Measurements from ENCODE around the gene MOSMO. TPM values are rescaled to one million over a fixed set of nuclear protein-coding genes. Genes with fewer than 3 reads are reported as not detected.

The MOSMO gene
- total and polyA plus RNA-seq, 9 of the 15 experiments (the other 6 are each of a cell fraction or from before 2014, with no cell fraction given) = 1.9 to 13.3 (median 7.7) TPM

DNA sequence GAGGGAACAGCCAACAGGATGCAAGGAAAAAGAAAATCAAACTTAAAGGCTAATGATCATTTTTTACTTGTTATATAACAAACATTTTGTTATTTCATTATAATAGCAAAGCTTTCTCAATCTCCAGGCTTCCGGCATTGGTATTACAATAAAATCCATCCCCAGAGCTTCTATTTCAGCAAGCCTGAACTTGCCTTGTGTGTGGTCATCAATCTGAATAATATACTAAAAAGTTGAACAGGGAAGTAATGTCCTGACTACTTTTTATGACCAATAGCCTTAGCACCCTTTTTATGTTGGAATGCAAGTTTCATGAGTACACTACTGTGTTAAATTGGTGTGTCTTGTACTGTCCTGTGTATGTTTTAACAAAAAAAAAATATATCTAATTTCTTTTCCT is 57.3 kb downstream of the MOSMO start (continued):
- TF ChIP-seq, protein P1, sequence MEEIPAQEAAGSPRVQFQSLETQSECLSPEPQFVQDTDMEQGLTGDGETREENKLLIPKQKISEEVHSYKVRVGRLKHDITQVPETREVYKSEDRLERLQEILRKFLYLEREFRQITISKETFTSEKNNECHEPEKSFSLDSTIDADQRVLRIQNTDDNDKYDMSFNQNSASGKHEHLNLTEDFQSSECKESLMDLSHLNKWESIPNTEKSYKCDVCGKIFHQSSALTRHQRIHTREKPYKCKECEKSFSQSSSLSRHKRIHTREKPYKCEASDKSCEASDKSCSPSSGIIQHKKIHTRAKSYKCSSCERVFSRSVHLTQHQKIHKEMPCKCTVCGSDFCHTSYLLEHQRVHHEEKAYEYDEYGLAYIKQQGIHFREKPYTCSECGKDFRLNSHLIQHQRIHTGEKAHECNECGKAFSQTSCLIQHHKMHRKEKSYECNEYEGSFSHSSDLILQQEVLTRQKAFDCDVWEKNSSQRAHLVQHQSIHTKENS (CRISPR knock-in tag; IDR thresholded peaks at IDR 0.05) = no peak
- TF ChIP-seq ZNF134 (CRISPR knock-in tag; conservative IDR thresholded peaks at IDR 0.05) = no peak
- no peak for TF ChIP-seq CHCHD3 (CRISPR knock-in tag; IDR thresholded peaks at IDR 0.05)
- TF ChIP-seq ZNF785 (CRISPR knock-in tag; IDR thresholded peaks at IDR 0.05) = no peak

DNA sequence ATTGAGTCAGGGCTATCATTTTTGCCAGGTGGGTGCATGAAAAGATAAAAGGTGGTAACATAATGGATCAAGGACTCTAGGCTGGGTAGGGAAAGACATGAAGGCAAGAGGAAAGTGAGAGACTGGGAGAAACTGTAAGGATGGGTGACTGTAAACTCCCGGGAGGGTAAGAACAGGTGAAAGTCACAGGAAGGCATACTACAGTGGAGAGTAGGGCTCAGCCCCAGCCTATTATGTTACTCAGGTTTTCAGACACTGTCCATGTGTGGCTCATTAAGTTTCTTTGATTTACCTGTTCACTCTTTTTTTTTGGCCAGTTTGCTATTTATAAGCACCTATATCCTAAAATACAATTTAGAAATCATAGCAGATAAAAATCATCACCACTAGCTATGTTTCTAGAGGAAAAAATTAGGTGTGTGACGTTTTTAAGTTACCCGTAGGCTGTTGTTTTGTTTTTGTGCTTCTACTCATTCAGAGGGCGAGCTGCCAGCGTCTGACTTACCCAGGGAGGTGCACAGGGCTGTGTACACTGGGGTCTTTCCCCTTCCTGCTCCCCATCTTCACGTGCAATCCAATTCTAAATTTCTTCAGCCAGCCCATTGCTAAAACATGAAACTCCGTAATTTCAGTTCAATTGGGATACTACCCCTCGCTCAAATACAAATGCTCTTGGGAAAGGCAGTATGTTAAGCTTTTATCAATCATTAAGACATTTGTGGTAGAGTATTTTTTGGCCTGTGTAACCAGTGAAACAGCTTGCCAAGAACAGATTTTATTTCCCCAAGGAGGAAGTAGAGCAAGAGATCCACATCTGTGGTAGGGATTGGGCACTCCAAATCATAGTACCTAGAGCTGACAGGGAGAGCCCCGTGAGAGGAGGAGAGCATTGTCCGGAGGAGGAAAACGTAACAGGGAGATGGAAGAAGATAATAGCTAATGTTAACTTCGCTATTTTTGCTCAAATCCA is 62.7 kb downstream of the MOSMO start:
- Histone ChIP-seq H3K9me3 (replicated peaks; ENCODE audit: control insufficient read depth, insufficient read depth, low read depth, low read length) (0 out of 2 replicates have a peak, but pooled peaks cover 1% of the 10 kb centered on the region), H4K20me1 (replicated peaks; ENCODE audit: control insufficient read depth, insufficient read depth, low read length) (no peaks in the 10 kb centered on the region), H2AFZ (ENCODE audit: low read depth, low read length) (no peak overlapping the region), H3K4me1 (replicated peaks in 1 of 2; ENCODE audit: control insufficient read depth in 2 of 2, insufficient read depth in 2 of 2, low read length in 2 of 2) (no peaks in the 10 kb centered on the region; a peak in 1 of 5 replicates), H3K27ac (ENCODE audit: extremely low read depth, low read depth, low read length) (no peak overlapping the region), H3K79me2 (ENCODE audit: control insufficient read depth, insufficient read depth, low read length) (no peaks in the 10 kb centered on the region), H3K4me2 (ENCODE audit: insufficient read depth, low read length) (no peak overlapping the region), H3K27me3 (ENCODE audit: control insufficient read depth in 2 of 2, insufficient read depth in 2 of 2, low read length in 2 of 2) (no peaks in the 10 kb centered on the region), H3K9ac (ENCODE audit: insufficient read depth in 1 of 2, low read depth in 2 of 2, low read length in 2 of 2) (no peak overlapping the region), H3K36me3 (ENCODE audit: control insufficient read depth, insufficient read depth, low read length) (no peaks in the 10 kb centered on the region), H3K9me1 (ENCODE audit: control insufficient read depth, insufficient read depth, low read length) (no peaks in the 10 kb centered on the region), H3K4me3 (no peak overlapping the region)
- CTCF ChIA-PET (ENCODE audit: low intra/inter-chr PET ratio) = no interaction called here
- intact Hi-C loops (cut with micrococcal nuclease) (no loop called here), in situ Hi-C loops (cut with MboI) (no loop called here)
- POLR2A ChIA-PET = interaction anchor here (0.7 to 1.6 kb wide), 3 partner anchors 9 to 64 kb away, joined by 3 to 7 read pairs (median 3); no protein-coding TSS in a partner anchor
- no peak for DNase-seq (ENCODE audit: extremely low read depth in 1 of 4, low spot score in 3 of 4)
- BruUV-seq (replicated peaks) = no TSS peak
- 38% methylated on average over 12 of the region's 12 CpGs for WGBS (ENCODE audit: insufficient coverage, low coverage, missing lambda C conversion rate)
- ATAC-seq = no peak
- no peak for FAIRE-seq
- TF ChIP-seq NUFIP1 (IDR thresholded peaks at IDR 0.05; ENCODE audit: partially characterized antibody) = no peak
- no peak for TF ChIP-seq FOS (IDR thresholded peaks at IDR 0.05; ENCODE audit: extremely low read depth, insufficient read length)
- no peak for TF ChIP-seq TRIM24 (IDR thresholded peaks at IDR 0.05)
